Measurements from ENCODE around the gene AKIRIN1.
"Not testable (repeated sequence)": the region's sequence is repeated elsewhere in the genome, so short reads cannot be mapped to it uniquely, and the experiment has no call there.

AKIRIN1 gene

GRCh38 chr1:38953433-38953860 lies 37.6 kb upstream of the AKIRIN1 start:
- TF ChIP-seq TARDBP (IDR thresholded peaks at IDR 0.05) (no peak), NFRKB (IDR thresholded peaks at IDR 0.05) (no peak), CTBP1 (IDR thresholded peaks at IDR 0.05; ENCODE audit: borderline replicate concordance) (no peak)
- POLR2A ChIA-PET: no interaction called here
- no peak for DNase-seq (ENCODE audit: extremely low spot score)
- CTCF ChIA-PET: no interaction called here

- no peak for TF ChIP-seq LEF1 (IDR thresholded peaks at IDR 0.05; ENCODE audit: borderline replicate concordance)
- TF ChIP-seq ELF4 (IDR thresholded peaks at IDR 0.05): no peak
- no peak for DNase-seq (ENCODE audit: extremely low spot score)
- ChIA-PET CTCF (interaction anchor here (0.6 kb wide), 1 partner anchor 21 kb away, joined by 8 read pairs; no protein-coding TSS in a partner anchor), POLR2A (no interaction called here)
These were observed 32.1 kb upstream of the AKIRIN1 start for GRCh38 chr1:38958967-38959366.

- no peak for DNase-seq (ENCODE audit: extremely low spot score)
- POLR2A ChIA-PET: no interaction called here
- CTCF ChIA-PET: no interaction called here
- no peak for TF ChIP-seq ELF4 (IDR thresholded peaks at IDR 0.05)
These were observed 29.0 kb upstream of the AKIRIN1 start for GRCh38 chr1:38962113-38962512.

DNA sequence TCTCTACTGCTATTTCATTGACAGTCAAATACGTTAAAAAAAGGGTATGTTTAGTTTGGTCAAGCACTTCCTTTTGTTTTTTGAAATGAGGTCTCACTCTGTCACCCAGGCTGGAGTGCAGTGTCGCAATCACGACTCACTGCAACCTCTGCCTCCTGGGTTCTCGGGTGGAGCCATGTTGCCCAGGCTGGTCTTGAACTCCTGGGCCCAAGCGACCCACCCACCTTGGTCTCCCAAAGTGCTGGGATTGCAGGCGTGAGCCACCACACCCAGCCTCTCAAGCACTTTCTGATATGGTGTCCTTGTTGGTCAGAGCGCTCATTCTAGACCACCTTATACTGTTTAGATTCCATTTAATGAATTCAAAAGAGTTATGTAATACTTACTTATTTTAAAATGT lies 28.5 kb upstream of the AKIRIN1 start:
- DNase-seq (ENCODE audit: extremely low spot score): no peak
- CTCF ChIA-PET: no interaction called here
- TF ChIP-seq ELF4 (IDR thresholded peaks at IDR 0.05) (no peak), SUZ12 (IDR thresholded peaks at IDR 0.05) (no peak), LEF1 (IDR thresholded peaks at IDR 0.05; ENCODE audit: borderline replicate concordance) (no peak), L3MBTL2 (conservative IDR thresholded peaks at IDR 0.05) (no peak), FOXA1 (IDR thresholded peaks at IDR 0.05) (no peak), TARDBP (IDR thresholded peaks at IDR 0.05) (no peak), SP1 (IDR thresholded peaks at IDR 0.05) (no peak), CTBP1 (IDR thresholded peaks at IDR 0.05; ENCODE audit: borderline replicate concordance) (no peak), FOXK2 (IDR thresholded peaks at IDR 0.05) (no peak), HDGF (IDR thresholded peaks at IDR 0.05; ENCODE audit: borderline replicate concordance) (no peak), NFRKB (IDR thresholded peaks at IDR 0.05) (no peak), ARNT (IDR thresholded peaks at IDR 0.05) (no peak), ZNF384 (IDR thresholded peaks at IDR 0.05) (no peak), BHLHE40 (IDR thresholded peaks at IDR 0.05; ENCODE audit: borderline replicate concordance) (no peak), FOXM1 (IDR thresholded peaks at IDR 0.05; ENCODE audit: borderline replicate concordance) (no peak)
- TF ChIP-seq, protein P1, sequence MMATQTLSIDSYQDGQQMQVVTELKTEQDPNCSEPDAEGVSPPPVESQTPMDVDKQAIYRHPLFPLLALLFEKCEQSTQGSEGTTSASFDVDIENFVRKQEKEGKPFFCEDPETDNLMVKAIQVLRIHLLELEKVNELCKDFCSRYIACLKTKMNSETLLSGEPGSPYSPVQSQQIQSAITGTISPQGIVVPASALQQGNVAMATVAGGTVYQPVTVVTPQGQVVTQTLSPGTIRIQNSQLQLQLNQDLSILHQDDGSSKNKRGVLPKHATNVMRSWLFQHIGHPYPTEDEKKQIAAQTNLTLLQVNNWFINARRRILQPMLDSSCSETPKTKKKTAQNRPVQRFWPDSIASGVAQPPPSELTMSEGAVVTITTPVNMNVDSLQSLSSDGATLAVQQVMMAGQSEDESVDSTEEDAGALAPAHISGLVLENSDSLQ (IDR thresholded peaks at IDR 0.05): no peak
- POLR2A ChIA-PET: no interaction called here

DNA sequence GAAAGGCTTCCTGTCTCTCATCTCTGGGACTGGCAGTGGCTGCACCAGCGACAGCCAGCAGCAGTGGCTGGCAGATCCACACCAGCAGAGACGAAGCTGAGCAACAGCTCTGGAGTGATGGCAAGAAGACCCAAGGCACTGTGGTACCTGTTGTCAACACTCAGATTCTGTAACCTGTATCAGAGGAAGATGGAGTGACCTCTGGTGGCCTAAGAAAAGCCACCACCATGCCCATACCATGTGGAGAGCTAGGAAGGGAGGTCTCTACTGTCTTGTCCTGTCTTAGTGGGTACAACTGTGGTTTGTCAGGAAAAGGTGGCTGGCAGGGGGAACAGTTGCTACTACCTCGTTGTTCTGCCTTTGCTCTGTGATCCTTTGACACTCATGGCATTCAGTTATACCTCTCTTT lies 26.9 kb upstream of the AKIRIN1 start:
- CTCF ChIA-PET: interaction anchor here (0.6 kb wide), 1 partner anchor 13 kb away, joined by 3 read pairs; no protein-coding TSS in a partner anchor
- POLR2A ChIA-PET: no interaction called here
- no peak for TF ChIP-seq SP1 (IDR thresholded peaks at IDR 0.05)
- no peak for TF ChIP-seq LEF1 (IDR thresholded peaks at IDR 0.05; ENCODE audit: borderline replicate concordance)
- TF ChIP-seq NFRKB (IDR thresholded peaks at IDR 0.05): no peak
- TF ChIP-seq BHLHE40 (IDR thresholded peaks at IDR 0.05; ENCODE audit: borderline replicate concordance): no peak
- TF ChIP-seq FOXA1 (IDR thresholded peaks at IDR 0.05): no peak
- TF ChIP-seq L3MBTL2 (conservative IDR thresholded peaks at IDR 0.05): no peak
- no peak for TF ChIP-seq ARNT (IDR thresholded peaks at IDR 0.05)
- TF ChIP-seq TARDBP (IDR thresholded peaks at IDR 0.05): no peak
- no peak for TF ChIP-seq SUZ12 (IDR thresholded peaks at IDR 0.05)
- no peak for TF ChIP-seq CTBP1 (IDR thresholded peaks at IDR 0.05; ENCODE audit: borderline replicate concordance)
- no peak for TF ChIP-seq HDGF (IDR thresholded peaks at IDR 0.05; ENCODE audit: borderline replicate concordance)
- TF ChIP-seq, protein P1 (IDR thresholded peaks at IDR 0.05): no peak
- TF ChIP-seq FOXK2 (IDR thresholded peaks at IDR 0.05): no peak
- peak; percentile 27 for DNase-seq (ENCODE audit: extremely low spot score)

DNA sequence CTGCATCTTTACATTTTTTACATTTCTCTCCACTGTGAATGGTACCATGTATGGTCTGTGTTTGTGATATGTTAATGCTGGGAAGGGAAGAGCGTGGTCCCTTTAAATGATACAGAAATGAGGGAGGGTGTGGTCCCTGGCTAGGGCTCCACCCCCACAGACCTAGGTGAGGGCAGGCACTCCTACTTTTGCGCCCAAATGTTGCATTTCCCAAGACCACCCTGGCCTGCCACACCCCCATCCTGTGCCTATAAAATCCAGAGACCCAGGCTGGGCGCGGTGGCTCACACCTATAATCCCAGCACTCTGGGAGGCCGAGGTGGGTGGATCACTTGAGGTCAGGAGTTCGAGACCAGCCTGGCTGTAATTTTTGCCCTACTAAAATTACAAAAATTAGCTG lies 17.9 kb upstream of the AKIRIN1 start:
- POLR2A ChIA-PET; CTCF ChIA-PET; DNase-seq (ENCODE audit: extremely low spot score): not testable (repeated sequence)

GRCh38 chr1:38973659-38974437 lies 17.2 kb upstream of the AKIRIN1 start:
- TF ChIP-seq FOXK2 (IDR thresholded peaks at IDR 0.05): no peak
- no peak for DNase-seq (ENCODE audit: extremely low spot score)
- POLR2A ChIA-PET: no interaction called here
- CTCF ChIA-PET: no interaction called here

DNA sequence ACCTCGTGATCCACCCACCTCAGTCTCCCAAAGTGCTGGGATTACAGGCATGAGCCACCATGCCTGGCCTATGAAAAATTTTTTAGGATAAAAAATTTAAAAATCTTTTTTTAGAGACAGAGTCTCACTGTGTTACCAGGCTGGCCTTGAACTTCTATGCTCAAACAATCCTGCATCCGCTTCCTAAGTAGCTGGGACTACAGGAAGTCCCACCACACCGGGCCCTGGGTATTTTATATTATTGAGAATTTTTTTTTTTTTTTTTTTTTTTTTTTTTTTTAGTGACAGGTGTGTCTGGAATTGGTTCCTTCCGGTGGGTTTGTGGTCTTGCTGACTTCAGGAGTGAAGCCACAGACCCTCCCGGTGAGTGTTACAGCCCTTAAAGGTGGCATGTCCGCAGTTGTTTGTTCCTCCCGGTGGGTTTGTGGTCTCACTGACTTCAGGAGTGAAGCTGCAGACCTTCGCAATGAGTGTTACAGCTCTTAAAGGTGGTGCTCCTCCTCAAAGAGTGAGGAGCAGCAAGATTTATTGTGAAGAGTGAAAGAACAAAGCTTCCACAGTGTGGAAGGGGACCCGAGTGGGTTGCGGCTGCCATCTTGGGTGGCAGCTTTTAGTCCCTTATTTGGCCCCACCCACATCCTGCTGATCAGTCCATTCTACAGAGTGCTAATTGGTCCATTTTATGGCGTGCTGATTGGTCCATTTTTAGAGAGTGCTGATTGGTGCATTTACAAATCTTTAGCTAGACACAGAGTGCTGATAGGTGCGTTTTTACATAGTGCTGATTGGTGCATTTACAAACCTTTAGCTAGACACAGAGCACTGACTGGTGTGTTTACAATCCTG lies 13.5 kb upstream of the AKIRIN1 start:
- POLR2A ChIA-PET: interaction anchor here (1.5 kb wide), 1 partner anchor 12 kb away, joined by 6 read pairs; no protein-coding TSS in a partner anchor
- CTCF ChIA-PET: interaction anchor here (0.8 to 1.1 kb wide), 2 partner anchors 11 to 13 kb away, joined by 3 read pairs; no protein-coding TSS in a partner anchor
- DNase-seq (ENCODE audit: extremely low spot score): not testable (repeated sequence)

- POLR2A ChIA-PET; DNase-seq (ENCODE audit: extremely low spot score): not testable (repeated sequence)
- CTCF ChIA-PET: interaction anchor here (1.1 kb wide), 1 partner anchor 11 kb away, joined by 3 read pairs; no protein-coding TSS in a partner anchor
These were observed 12.9 kb upstream of the AKIRIN1 start for GRCh38 chr1:38978245-38978542.

DNA sequence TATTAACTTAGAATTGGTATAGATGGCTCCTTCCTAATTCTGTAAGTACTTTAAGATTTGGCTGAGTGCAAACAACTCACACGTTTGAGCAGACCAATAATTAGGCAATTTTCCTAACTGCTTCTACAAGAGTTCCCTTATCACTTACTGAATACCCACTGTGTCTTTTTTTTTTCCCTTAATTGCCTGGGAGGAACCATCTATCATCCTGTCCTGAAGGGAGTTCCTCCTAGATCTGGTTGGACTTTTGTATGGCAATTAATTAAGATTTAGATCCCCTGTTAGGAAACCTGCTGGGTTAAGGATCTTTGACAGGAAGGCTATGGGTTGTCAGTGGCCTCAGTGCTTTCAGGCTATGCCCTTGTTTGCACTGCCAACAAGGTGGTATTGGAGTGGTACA lies 11.7 kb upstream of the AKIRIN1 start:
- DNase-seq (ENCODE audit: extremely low spot score); CTCF ChIA-PET; POLR2A ChIA-PET: not testable (repeated sequence)

Measured in HEK293T (cell line).